H9 (cell line): ENCODE measurements around the gene ATL1. TPM values are rescaled to one million over a fixed set of nuclear protein-coding genes. Genes with fewer than 3 reads are reported as not detected.

Source experiments
- DNase-seq: peaks from one replicate; pipeline ENCODE4 v3.0.0-alpha.2; 2017
- H2AFZ ChIP-seq: one replicate; pipeline ENCODE4 v1.6.1; 2013; ENCODE audit warnings: mild to moderate bottlenecking, low read length, control low read depth, moderate library complexity
- H2AK5ac ChIP-seq: 2 replicates; pipeline ENCODE4 v1.6.1; 2013; ENCODE audit warnings: low read length, control low read depth, mixed read lengths; ENCODE audit not compliant: insufficient read length
- H2BK120ac ChIP-seq: one replicate; pipeline ENCODE4 v1.6.1; 2013; ENCODE audit warnings: low read depth, mild to moderate bottlenecking, low read length, control low read depth, inconsistent platforms; ENCODE audit not compliant: poor library complexity, severe bottlenecking
- H2BK12ac ChIP-seq: 2 replicates; pipeline ENCODE4 v1.6.1; 2013; ENCODE audit warnings: low read length, control low read depth, mixed read lengths, low read depth; ENCODE audit not compliant: insufficient read length
- H2BK15ac ChIP-seq: 2 replicates; pipeline ENCODE4 v1.6.1; 2013; ENCODE audit warnings: low read depth, low read length, control low read depth
- H2BK20ac ChIP-seq: one replicate; pipeline ENCODE4 v1.6.1; 2013; ENCODE audit warnings: low read depth, mild to moderate bottlenecking, low read length, control low read depth, inconsistent platforms; ENCODE audit not compliant: poor library complexity, severe bottlenecking
- H2BK5ac ChIP-seq: 2 replicates; pipeline ENCODE4 v1.6.1; 2013; ENCODE audit warnings: low read length, control low read depth, mixed read lengths; ENCODE audit not compliant: insufficient read length
- H3K14ac ChIP-seq: 2 replicates; pipeline ENCODE4 v1.6.1; 2013; ENCODE audit warnings: low read length, control low read depth; ENCODE audit not compliant: insufficient read depth
- H3K18ac ChIP-seq: 2 replicates; pipeline ENCODE4 v1.6.1; 2013; ENCODE audit warnings: low read depth, mild to moderate bottlenecking, mixed read lengths, low read length, control low read depth; ENCODE audit not compliant: insufficient read length
- H3K23ac ChIP-seq: 2 replicates; pipeline ENCODE4 v1.6.1; 2013; ENCODE audit warnings: low read length, control low read depth, mixed read lengths, low read depth; ENCODE audit not compliant: insufficient read length
- H3K23me2 ChIP-seq: 2 replicates; pipeline ENCODE4 v1.6.1; 2013; ENCODE audit warnings: low read depth, mild to moderate bottlenecking, mixed read lengths, low read length, control low read depth; ENCODE audit not compliant: insufficient read length, poor library complexity, severe bottlenecking
- H3K27ac ChIP-seq: 2 replicates; pipeline ENCODE4 v1.5.1; 2013; ENCODE audit warnings: low read length, control low read depth, mixed read lengths, low read depth; ENCODE audit not compliant: insufficient read length
- H3K27me3 ChIP-seq: 2 replicates; pipeline ENCODE4 v1.6.1; 2013; ENCODE audit warnings: low read length, control low read depth, inconsistent platforms; ENCODE audit not compliant: insufficient read depth
- H3K4ac ChIP-seq: 2 replicates; pipeline ENCODE4 v1.6.1; 2013; ENCODE audit warnings: low read depth, mild to moderate bottlenecking, control low read depth, inconsistent platforms, low read length, moderate library complexity
- H3K4me1 ChIP-seq: 2 replicates; pipeline ENCODE4 v1.6.1; 2013; ENCODE audit warnings: low read length, control low read depth, inconsistent platforms; ENCODE audit not compliant: insufficient read depth
- H3K4me2 ChIP-seq: 2 replicates; pipeline ENCODE4 v1.6.1; 2013; ENCODE audit warnings: low read length, control low read depth, mixed read lengths; ENCODE audit not compliant: insufficient read length, insufficient read depth
- H3K56ac ChIP-seq: 2 replicates; pipeline ENCODE4 v1.6.1; 2013; ENCODE audit warnings: low read depth, mild to moderate bottlenecking, mixed read lengths, low read length, control low read depth; ENCODE audit not compliant: insufficient read length
- H3K79me1 ChIP-seq: 2 replicates; pipeline ENCODE4 v1.6.1; 2013; ENCODE audit warnings: low read depth, mild to moderate bottlenecking, moderate library complexity, low read length, control low read depth, inconsistent platforms; ENCODE audit not compliant: insufficient read depth, poor library complexity, severe bottlenecking
- H3K79me2 ChIP-seq: 2 replicates; pipeline ENCODE4 v1.6.1; 2013; ENCODE audit warnings: low read length, control low read depth, inconsistent platforms; ENCODE audit not compliant: insufficient read depth
- H3K9ac ChIP-seq: 2 replicates; pipeline ENCODE4 v1.6.1; 2013; ENCODE audit warnings: low read length, control low read depth, mixed read lengths; ENCODE audit not compliant: insufficient read length; ENCODE audit errors: extremely low read depth
- H3K9me3 ChIP-seq: one replicate; pipeline ENCODE4 v1.6.1; 2013; ENCODE audit warnings: low read depth, low read length, inconsistent platforms; ENCODE audit not compliant: control insufficient read depth
- H3T11ph ChIP-seq: one replicate; pipeline ENCODE4 v1.6.1; 2013; ENCODE audit warnings: mild to moderate bottlenecking, low read length, control low read depth, inconsistent platforms
- H4K20me1 ChIP-seq: one replicate; pipeline ENCODE4 v1.6.1; 2013; ENCODE audit not compliant: control insufficient read depth, insufficient read length, insufficient read depth
- H4K5ac ChIP-seq: 2 replicates; pipeline ENCODE4 v1.6.1; 2013; ENCODE audit warnings: low read depth, mild to moderate bottlenecking, mixed read lengths, low read length, control low read depth; ENCODE audit not compliant: insufficient read length
- H4K8ac ChIP-seq: replicated peaks from 2 replicates; pipeline ENCODE4 v1.6.1; 2013; ENCODE audit warnings: low read length, control low read depth, mixed read lengths, low read depth; ENCODE audit not compliant: insufficient read length
- H4K91ac ChIP-seq: 2 replicates; pipeline ENCODE4 v1.6.1; 2013; ENCODE audit warnings: low read depth, mild to moderate bottlenecking, moderate library complexity, mixed read lengths, low read length, control low read depth; ENCODE audit not compliant: insufficient read length
- H3K27ac Mint-ChIP-seq, 3 experiments: 2 replicates in 2 of 3; 3 replicates in 1 of 3; pipeline ENCODE4 v1.8.0; 2020 to 2021; ENCODE audit warnings: mixed read lengths in 3 of 3, mild to moderate bottlenecking in 1 of 3, moderate library complexity in 1 of 3
- H3K27me3 Mint-ChIP-seq: 2 replicates; pipeline ENCODE4 v1.8.0; 2021; ENCODE audit warnings: low read depth, mild to moderate bottlenecking, moderate library complexity, mixed read lengths
- H3K36me3 Mint-ChIP-seq, 3 experiments: 2 replicates in 2 of 3; 3 replicates in 1 of 3; pipeline ENCODE4 v1.8.0; 2020 to 2021; ENCODE audit warnings: low read depth in 3 of 3, mixed read lengths in 3 of 3; ENCODE audit not compliant: insufficient read depth in 1 of 3
- H3K4me1 Mint-ChIP-seq, 2 experiments: 2 replicates each; pipeline ENCODE4 v1.8.0; 2020; ENCODE audit warnings: mixed read lengths in 2 of 2
- H3K4me3 Mint-ChIP-seq, 2 experiments: 2 replicates in 1 of 2; 3 replicates in 1 of 2; pipeline ENCODE4 v1.8.0; 2020 to 2021; ENCODE audit warnings: mild to moderate bottlenecking in 2 of 2, mixed read lengths in 2 of 2, moderate library complexity in 1 of 2
- H3K9me3 Mint-ChIP-seq, 2 experiments: 2 replicates in 1 of 2; 3 replicates in 1 of 2; pipeline ENCODE4 v1.8.0; 2020; ENCODE audit warnings: mild to moderate bottlenecking in 2 of 2, mixed read lengths in 2 of 2, moderate library complexity in 1 of 2
- CTCF ChIP-seq: fragments of 200-600 bp; sonication (generic); conservative IDR thresholded peaks from 3 replicates; pipeline ENCODE4 v1.8.0; 2021; ENCODE audit warnings: antibody characterized with exemption, mild to moderate bottlenecking
- WGBS: extraction: QIAGEN DNeasy Blood & Tissue Kit; methylation state at CpG from one replicate; pipeline ENCODE4 v1.1.7; 2013; ENCODE audit warnings: missing lambda C conversion rate, low lambda C conversion rate, mixed read lengths; ENCODE audit not compliant: insufficient read length; ENCODE audit errors: extremely low coverage; 5-methylcytosine and 5-hydroxymethylcytosine counted together
- total RNA-seq: library from RNA; stranded (reverse); gene quantifications from 2 replicates; pipeline ENCODE4 v1.2.1, GENCODE V29; 2021

ATL1 gene
- total RNA-seq, 1 experiment from 2014 or later, result 3.0 TPM

GRCh38 chr14:50633954-50634353, 74.0 kb downstream of the ATL1 start:
- Histone ChIP-seq H4K5ac (no peak overlapping the region), H3K18ac (no peak overlapping the region), H3K4me2 (no peak overlapping the region), H3K14ac (no peak overlapping the region), H3K79me2 (no peaks in the 10 kb centered on the region), H3K27me3 (no peaks in the 10 kb centered on the region), H2BK120ac (no peak overlapping the region), H2BK12ac (no peak overlapping the region), H3K79me1 (no peaks in the 10 kb centered on the region), H2AK5ac (no peak overlapping the region), H3K23me2 (no peaks in the 10 kb centered on the region), H3T11ph (no peak overlapping the region), H3K9ac (no peak overlapping the region), H2BK5ac (no peak overlapping the region), H2BK15ac (no peak overlapping the region), H3K9me3 (no peaks in the 10 kb centered on the region), H2AFZ (no peak overlapping the region), H4K8ac (no peak overlapping the region), H3K4me1 (no peaks in the 10 kb centered on the region), H3K56ac (no peak overlapping the region), H3K27ac (no peak overlapping the region), H2BK20ac (no peak overlapping the region), H4K20me1 (peaks cover 3% of the 10 kb centered on the region), H4K91ac (no peak overlapping the region), H3K23ac (no peak overlapping the region), H3K4ac (no peak overlapping the region)
- no peaks in the 10 kb centered on the region for H3K27me3 Mint-ChIP-seq
- peaks cover 4 to 24% (median 5%) of the 10 kb centered on the region in 3 experiments; a peak in 6 of 7 replicates for H3K36me3 Mint-ChIP-seq
- H3K4me1 Mint-ChIP-seq, result no peaks in the 10 kb centered on the region
- no peak overlapping the region; a peak in 1 of 7 replicates for H3K27ac Mint-ChIP-seq
- no peak for DNase-seq
- no peak for TF ChIP-seq CTCF
- H3K9me3 Mint-ChIP-seq, result no peaks in the 10 kb centered on the region
- H3K4me3 Mint-ChIP-seq, result no peak overlapping the region
- no CpG with 5 or more reads among the region's 4 CpGs for WGBS
